ENCODE results near the gene DSTN. TPM values are rescaled to one million over a fixed set of nuclear protein-coding genes. Genes with fewer than 3 reads are reported as not detected.

DSTN gene
- total RNA-seq, 1 donor from 2014 or later, result 67.9 TPM

DNA sequence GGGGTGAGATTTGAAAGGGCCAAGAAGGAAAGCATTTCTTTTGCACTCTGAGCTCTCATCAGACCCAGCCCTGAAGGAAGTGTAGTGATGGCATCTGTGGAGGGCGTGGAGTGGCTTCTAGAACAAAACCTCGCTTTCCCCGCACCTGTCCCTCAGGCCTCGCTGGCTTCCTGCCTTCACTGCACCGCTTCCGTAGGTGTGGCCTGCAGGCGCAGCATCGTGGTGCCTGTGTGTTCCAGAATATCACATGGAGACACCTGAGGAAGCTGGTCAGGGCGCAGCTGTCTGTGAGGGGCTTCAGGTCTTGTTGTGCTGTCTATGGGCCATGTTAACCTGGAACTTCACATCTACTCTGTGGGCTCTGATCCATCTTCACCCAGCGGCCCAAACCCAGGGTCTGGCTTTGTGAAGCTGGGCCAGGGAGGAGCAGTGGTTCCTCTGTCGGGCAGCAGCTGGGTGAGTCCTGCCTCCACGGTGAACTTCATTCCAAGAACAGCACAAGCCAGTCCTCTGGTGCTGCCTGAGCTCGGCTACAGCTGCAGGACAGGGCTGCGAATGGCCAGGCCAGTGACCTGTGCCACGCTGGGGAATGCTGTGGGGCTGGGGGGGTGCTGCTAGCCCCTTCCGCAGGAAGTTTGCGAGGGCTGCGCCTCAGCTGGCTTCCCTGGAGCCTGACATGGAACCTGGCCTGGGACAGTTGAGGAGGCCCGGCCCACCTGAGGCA is 40.9 kb downstream of the DSTN start:
- intact Hi-C loops (cut with micrococcal nuclease), result loop anchor here (1.0 to 10.0 kb wide), 8 partner anchors 40 to 806 kb away; partner anchors contain the start of genes DSTN, MGME1, RRBP1 and SNX5

DNA sequence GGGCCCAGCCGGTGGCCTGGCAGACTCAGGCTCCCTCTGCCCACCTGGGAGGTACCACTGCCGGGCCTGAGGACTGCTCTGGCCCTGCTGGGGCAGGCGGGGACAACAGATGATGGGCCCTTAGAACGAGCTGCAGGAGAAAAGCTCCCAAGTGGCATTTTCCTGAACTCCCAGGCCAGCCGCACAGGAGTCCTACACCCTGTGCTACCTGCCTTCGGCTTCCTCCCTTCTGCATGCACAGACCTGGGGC is 41.3 kb downstream of the DSTN start:
- intact Hi-C loops (cut with micrococcal nuclease), result loop anchor here (2.0 to 10.0 kb wide), 4 partner anchors 286 to 806 kb away; partner anchors contain the start of genes MGME1 and SNX5

DNA sequence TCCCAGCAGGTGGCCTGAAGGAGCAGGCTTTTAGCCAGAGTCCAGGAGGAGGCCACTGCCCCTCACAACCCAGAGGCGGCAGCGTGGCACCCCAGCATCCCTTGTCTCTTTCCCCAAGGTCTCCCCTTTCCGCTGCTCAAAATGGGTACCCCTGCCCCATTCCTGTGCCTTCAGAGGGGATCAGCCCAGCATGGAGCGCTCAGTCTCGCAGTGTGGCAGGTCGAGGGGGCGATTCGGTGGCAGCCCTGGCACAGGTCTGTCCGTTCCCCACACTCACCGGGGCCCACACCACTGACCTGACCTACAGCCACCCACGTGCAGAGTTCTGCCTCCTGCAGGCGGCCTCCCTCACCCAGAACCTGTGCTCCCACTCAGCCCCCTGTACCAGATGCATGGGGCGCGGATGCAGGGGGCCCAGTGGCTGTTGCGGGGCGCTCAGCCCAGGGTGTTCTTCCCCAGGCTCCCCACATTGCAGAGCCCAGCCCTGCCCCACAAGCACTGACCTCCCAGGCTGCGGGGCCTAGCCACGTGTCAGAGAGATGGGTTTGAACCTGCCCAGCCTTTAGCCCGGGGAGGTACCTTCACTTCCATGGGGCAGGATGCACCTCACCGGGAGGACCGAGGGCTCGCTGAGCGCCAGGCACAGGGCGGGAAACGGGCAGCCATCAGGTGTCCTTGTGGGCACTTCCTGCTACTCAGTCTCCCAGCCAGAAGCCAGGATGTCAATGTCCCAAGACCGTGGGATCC is 41.8 kb downstream of the DSTN start:
- intact Hi-C loops (cut with micrococcal nuclease), result loop anchor here (2.0 to 10.0 kb wide), 4 partner anchors 286 to 807 kb away; partner anchors contain the start of genes MGME1 and SNX5

DNA sequence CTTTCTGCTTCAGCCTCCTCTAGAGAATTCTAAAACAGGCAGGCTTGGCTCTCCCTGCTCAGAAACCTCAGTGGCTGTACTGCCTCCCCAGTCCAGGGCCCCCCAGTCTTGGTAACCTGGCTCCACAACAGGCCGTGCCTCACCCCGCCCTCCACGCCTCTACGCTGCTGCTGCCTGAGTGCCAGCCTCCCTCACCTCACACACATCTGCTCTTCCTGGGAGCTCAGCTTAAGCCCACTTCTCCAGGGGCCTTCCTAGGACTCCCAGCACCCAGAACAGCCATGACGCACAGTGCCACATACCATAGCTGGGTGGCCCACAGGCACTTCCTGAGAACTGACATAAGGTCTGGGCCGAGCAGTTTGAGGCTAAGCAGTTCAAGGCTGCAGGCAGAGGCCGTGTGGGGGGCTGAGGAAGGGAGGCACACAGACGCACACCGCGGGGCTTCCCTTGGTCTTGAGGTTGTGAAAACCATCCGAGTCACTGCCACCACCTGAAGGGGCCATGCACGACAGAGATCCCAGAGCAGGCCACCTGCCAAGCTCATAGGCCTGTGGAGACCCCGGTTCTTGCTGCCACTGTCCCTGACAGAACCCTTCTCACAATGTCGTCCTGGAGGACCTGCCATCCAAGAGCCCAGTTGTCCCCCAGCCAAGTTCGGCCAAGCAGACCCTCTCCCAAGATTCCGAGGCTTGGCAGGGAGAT is 42.6 kb downstream of the DSTN start:
- intact Hi-C loops (cut with micrococcal nuclease), result loop anchor here (5.0 to 10.0 kb wide), 3 partner anchors 285 to 808 kb away; partner anchors contain the start of genes MGME1 and SNX5

GRCh38 chr20:17612992-17613327 is 43.1 kb downstream of the DSTN start:
- intact Hi-C loops (cut with micrococcal nuclease), result loop anchor here (5.0 to 10.0 kb wide), 3 partner anchors 284 to 808 kb away; partner anchors contain the start of genes MGME1 and SNX5

DNA sequence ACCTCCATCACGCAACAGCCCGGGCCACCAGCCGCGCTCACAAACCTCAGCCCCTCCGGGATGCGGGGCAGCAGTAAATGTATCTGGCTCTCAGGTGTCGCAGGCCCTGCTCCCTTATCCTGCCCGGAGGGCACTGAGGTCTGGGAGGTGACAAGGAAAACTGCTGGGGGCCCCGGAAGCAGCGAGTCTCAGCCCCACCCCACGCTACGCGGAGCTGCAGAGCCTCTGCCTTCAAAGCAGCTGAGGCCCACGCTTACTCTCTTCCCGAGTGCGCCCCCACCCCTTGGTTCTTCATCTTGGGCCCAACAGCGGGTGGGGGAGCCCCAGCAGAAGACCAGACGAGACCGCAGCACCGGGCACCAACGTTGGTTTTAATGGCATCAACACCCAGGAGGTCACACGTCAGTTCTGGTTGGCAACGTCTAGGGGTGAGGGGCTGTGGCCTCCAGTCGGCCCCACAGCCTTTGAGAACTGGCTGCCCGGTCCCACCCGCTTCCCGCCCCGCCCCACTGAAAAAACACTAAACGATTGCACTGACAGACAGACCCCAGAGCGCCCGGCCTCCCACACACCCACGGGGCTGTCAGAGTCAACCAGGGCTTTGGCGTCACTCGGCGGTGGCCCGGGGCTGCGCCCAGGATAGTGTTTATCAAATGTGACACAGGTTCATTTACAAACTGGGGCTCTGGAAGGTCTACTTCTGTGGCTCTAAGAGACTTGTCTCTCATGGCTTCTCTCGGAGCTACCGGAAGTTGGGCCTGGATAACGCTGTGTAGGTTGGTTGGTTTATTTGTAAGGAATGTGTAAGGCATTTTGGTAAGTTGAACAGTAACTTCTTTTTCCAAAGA is 43.7 kb downstream of the DSTN start:
- intact Hi-C loops (cut with micrococcal nuclease), result loop anchor here (5.0 to 10.0 kb wide), 3 partner anchors 284 to 809 kb away; partner anchors contain the start of genes MGME1 and SNX5

DNA sequence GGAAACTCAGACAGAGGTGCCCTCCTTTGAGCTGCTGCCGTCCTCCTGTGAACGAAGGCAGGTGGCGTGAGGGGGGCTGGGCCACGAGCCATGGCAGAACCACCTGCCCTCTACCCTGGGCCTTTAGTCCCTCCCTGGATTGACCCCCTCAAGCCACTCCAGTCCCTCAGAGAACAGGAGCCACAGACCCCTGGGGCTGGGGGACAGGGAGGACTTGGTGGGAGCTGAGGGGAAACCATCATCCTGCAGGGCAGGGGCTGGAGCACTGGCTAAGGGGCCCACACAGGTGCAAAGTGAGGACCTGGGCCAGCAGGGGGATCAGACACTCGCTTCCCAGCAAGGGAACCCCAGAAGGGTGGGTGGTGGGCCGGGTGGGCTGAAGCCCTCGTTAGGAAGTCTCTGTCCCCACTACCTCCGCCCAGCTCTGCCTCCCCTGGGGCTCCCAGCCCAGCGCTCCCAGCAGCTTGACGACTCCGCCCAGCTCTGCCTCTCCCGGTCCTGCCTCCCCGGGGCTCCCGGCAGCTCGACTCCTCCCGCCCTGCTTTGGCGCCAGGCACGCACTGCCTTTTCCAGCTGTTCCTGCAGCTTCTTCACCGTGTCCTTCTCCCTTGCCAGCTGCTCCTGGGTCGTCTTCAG is 44.4 kb downstream of the DSTN start:
- intact Hi-C loops (cut with micrococcal nuclease), result loop anchor here (5.0 to 10.0 kb wide), 3 partner anchors 283 to 809 kb away; partner anchors contain the start of genes MGME1 and SNX5

DNA sequence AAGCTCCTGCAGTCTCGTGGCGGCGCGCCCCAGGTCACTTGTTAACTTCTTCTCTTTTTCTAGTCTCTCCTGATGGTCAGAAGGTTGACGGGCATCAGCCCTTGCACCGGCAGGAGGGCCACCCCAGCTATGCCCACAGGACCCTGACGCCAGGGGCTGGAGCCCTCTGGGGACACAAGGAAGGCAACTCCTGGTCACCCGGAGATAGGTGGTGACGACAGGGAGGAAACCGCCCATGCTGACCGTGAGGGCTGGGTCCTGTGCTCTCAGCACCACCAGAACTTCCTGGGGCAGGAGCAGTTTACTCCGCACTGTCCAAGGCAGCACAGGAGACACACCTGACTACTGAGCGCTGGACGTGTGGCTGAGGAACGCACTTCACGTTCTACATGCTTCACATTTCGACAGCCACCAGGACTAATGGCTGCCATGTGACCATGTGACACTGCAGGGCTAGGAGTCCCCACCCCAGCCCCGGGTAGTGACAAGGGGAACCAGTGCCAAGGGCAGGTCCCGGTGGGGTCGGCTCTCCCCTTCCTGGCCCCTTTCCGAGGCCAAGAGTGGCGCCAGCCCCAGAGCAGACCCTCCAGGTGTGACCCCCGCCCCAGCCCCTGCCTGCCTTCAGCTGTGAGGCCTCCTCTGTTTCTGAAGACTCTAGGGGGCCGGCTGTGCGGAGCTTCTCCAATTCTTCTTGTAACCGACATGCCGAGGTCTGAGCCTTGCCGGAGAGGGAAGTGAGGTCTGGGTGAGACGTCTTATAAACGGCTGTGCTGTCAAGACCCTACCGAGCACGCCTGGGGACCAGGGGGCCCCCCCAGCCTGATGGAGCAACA is 45.2 kb downstream of the DSTN start:
- intact Hi-C loops (cut with micrococcal nuclease), result loop anchor here (5.0 to 10.0 kb wide), 3 partner anchors 282 to 810 kb away; partner anchors contain the start of genes MGME1 and SNX5

- intact Hi-C loops (cut with micrococcal nuclease), result loop anchor here (10.0 kb wide), 1 partner anchor 811 kb away; no protein-coding TSS in a partner anchor
Measured at GRCh38 chr20:17615645-17616479, 46.0 kb downstream of the DSTN start.

GRCh38 chr20:17616480-17617211 is 46.8 kb downstream of the DSTN start:
- intact Hi-C loops (cut with micrococcal nuclease), result loop anchor here (1.0 to 10.0 kb wide), 3 partner anchors 79 to 812 kb away; no protein-coding TSS in a partner anchor

DNA sequence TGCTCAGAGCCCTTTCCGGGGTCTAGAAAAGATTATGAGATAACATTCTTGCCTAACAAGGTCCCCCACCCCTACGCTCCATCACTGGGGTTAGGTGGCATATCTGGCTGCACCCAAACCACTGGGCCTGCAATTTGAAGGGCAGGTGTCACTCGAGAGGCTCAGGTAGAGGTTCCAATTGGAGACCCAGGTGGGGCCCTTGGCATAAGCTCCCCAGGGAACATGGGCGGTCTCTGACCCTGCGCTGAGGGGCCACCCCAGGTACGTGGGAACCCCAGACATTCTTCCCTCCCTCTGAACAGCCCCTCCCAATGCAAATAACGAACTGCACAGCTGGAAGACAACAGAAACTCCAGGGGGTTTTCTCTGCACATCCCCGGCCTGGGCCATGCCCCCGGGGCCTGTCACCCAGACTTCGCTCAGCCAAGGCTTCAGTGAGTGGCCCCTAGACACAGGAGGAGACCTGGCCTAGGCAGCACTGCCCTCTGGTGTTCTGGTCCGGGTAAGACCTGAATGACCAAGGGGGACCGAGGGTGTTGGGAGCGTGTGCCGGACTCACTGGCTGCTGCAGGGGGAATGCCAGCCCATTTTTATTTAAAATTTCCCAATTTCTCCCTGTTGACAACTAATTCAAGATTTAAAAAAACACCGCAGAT is 47.5 kb downstream of the DSTN start:
- intact Hi-C loops (cut with micrococcal nuclease), result loop anchor here (1.0 to 10.0 kb wide), 3 partner anchors 80 to 813 kb away; no protein-coding TSS in a partner anchor

DNA sequence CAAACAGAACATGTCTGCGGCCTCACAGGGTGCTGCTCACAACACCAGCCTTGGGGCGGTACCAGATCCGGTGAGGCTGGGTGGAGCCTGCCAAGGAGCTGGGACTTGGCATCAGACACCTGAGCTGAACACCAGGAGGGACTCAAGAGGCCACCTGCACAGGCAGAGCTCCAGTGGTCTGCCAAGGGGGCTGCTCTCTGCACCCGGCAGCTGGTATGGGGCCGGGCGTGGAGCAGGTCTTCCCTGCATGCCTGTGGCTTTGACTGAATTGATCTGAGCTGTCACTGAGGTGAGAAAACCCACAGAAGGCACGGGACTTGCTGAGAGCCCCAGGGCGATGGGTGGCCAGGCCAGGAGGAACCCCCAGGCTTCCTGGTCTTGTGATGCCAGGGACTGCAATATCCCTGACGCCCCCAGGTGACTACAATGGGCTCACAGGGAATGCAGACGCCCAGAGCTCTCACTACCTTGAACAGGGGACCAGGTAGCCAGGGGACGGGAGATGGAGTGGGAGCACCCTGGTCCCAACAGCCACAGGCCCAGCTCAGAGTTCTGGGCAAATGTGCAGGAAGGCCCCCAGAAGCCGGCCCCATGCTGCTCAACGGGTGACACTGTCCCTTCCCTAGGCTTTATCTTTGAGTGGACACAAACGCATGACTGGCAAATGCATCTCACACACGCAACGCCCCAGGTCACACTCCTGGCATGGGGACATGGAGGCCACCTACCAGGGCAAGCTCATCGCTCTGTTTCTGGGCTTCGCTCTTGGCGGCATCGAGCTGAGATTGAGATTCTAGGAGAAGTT is 48.2 kb downstream of the DSTN start:
- intact Hi-C loops (cut with micrococcal nuclease), result loop anchor here (1.0 to 10.0 kb wide), 3 partner anchors 81 to 813 kb away; no protein-coding TSS in a partner anchor

DNA sequence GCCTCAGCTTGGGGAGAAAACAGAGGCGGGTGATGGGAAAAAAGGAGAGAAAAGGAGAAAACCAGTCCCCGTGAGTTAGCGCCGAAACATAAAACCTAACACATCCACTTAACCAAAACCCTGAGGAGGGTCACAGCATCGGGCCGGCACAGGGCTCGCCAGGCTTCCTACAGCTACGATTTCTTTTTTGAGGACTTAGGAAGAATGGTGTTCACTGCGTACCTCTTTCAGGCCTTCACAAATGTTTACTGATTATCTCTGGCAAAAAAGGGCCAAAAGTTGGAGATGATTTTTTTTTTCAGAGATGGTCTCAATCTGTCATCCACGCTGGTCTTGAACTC is 48.8 kb downstream of the DSTN start:
- intact Hi-C loops (cut with micrococcal nuclease), result loop anchor here (10.0 kb wide), 1 partner anchor 814 kb away; no protein-coding TSS in a partner anchor

DNA sequence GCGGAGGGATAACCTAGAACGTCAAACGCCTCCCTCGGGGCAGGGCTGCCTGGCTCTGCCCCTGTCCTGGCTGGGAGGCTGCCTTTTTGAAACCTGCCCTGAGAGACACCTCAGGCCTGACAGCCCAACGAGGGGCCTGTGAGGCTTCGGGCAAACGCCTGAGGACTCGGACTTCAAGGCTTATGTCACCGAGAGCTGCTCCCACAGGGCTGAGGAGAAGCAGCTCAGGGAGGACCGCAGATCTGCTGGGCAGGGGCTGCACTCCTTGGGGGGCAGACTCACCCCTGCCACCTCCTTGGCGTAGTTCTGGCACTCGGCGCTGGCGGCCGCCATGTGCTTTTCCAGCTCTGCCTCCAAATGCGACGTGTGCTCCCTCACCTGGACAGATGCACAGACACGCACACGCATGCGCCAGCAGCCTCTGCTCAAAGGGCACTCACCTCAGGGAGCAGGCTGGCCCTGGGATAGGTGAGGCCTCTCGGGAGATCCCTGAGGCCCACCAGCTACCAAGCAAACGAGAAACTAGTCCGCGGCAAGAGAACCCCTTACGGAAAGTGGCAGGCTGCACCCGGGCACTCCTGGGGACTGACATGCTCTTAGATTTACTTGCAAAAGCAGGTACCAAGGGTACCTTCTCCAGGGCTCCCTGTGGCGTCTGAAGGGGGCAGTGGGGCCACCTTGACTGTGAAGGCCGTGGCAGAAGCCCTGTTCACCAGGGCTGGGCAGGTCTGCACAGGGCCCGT is 49.6 kb downstream of the DSTN start:
- intact Hi-C loops (cut with micrococcal nuclease), result loop anchor here (10.0 kb wide), 1 partner anchor 815 kb away; no protein-coding TSS in a partner anchor
